ENCODE results near the gene CABP2.

Gene CABP2

DNA sequence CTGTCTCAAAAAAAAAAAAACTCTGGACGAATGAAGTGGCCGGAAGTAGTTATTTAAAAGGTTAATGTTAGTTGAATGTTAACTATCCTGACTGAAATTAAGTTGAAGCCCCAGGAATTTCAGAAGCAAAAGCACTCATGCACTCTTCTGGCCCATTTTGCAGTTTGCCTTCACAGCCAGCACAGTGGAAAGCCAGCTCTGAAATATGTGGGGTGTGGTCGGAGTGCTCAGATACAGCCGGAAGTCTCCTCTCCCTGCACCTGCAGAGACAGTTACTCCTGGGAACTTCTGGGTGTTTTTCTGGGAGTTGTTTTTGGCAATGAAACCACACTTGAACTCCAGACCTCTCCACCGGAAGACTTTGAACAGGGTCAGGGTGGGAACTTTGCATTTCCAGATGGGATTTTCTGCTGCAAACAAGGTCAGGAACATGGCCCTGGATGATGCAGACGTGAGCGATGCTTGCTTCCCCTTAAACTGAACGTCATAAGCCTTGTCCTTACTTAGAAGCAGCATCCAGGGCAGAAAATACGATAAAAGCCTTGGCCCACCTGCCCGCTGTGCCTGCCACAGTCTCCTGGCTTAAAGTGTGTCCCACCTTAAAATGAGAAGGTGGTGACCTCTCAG, 21.5 kb upstream of the CABP2 start:
- TF ChIP-seq, protein P1, sequence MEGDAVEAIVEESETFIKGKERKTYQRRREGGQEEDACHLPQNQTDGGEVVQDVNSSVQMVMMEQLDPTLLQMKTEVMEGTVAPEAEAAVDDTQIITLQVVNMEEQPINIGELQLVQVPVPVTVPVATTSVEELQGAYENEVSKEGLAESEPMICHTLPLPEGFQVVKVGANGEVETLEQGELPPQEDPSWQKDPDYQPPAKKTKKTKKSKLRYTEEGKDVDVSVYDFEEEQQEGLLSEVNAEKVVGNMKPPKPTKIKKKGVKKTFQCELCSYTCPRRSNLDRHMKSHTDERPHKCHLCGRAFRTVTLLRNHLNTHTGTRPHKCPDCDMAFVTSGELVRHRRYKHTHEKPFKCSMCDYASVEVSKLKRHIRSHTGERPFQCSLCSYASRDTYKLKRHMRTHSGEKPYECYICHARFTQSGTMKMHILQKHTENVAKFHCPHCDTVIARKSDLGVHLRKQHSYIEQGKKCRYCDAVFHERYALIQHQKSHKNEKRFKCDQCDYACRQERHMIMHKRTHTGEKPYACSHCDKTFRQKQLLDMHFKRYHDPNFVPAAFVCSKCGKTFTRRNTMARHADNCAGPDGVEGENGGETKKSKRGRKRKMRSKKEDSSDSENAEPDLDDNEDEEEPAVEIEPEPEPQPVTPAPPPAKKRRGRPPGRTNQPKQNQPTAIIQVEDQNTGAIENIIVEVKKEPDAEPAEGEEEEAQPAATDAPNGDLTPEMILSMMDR (IDR thresholded peaks at IDR 0.05; ENCODE audit: insufficient read depth, low read depth, low read length, missing control alignments): no peak

DNA sequence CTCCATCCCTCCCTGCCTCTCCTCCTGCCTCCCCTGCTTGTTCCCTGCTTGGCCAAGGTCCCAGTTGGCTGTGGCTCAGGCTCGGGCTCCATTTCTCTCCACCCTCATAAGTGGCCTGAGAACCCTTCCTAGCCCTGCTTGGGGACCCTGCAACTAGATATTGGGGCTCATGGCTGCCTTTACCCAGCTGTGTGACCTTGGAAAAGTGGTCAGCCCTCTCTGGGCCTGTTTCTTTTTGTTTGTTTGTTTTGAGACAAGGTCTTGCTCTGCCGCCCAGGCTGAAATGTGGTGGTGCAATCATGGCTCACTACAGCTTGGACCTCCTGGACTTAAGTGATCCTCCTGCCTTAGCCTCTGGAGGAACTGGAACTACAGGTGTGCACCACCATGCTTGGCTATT, 20.3 kb upstream of the CABP2 start:
- DNase-seq (ENCODE audit: low read depth): no peak
- H3K4me3 ChIP-seq (ENCODE audit: low read length): no peak overlapping the region
- TF ChIP-seq, protein P1 (IDR thresholded peaks at IDR 0.05; ENCODE audit: insufficient read depth, low read depth, low read length, missing control alignments): no peak

More for the DNA sequence above, 21.5 kb upstream of the CABP2 start:
- DNase-seq (ENCODE audit: low read depth): peak; percentile 15
- H3K4me3 ChIP-seq (ENCODE audit: low read length): no peak overlapping the region

DNA sequence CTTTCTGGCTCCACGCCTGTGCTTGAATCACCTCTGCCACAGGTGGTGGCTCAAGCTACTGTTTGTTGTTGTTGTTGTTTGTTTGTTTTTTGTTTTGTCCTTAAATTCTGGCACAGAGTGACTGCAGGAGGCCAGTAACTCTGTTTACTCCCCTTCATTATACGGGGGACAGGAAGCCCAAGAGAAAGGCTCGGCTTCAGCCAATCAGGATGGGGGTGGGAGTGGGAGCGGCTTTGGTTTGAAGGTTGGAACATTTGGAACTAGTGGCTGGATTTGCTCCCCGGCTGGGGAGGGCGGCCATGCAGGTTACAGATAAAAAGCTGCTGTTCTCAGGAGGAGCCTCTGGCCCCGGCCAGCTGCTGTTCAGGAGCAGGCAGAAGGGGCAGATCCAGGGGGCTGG, 19.7 kb upstream of the CABP2 start:
- H3K4me3 ChIP-seq (ENCODE audit: low read length): no peak overlapping the region
- TF ChIP-seq, protein P1 (IDR thresholded peaks at IDR 0.05; ENCODE audit: insufficient read depth, low read depth, low read length, missing control alignments): no peak
- DNase-seq (ENCODE audit: low read depth): no peak

DNA sequence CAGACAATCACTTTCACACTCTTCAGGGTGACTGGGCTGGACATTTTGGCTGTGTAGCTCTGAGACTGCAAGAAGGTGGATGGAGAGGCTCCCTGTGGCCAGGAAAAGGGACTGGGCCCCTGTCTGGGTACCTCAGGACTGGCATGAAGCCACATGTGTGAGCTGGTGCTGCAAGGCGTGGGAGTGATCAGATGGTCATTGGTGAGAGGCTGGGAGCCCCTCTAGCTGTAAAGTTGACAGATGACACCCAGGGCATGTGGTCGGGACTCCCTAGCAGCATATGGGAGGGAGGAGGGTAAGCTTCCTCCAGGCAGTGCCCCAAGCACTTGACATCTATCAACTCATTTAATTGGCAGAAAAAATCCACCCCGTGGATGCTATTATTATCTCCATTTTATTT, 18.9 kb upstream of the CABP2 start:
- DNase-seq (ENCODE audit: low read depth): no peak
- no peak overlapping the region for H3K4me3 ChIP-seq (ENCODE audit: low read length)
- TF ChIP-seq, protein P1 (IDR thresholded peaks at IDR 0.05; ENCODE audit: insufficient read depth, low read depth, low read length, missing control alignments): no peak

DNA sequence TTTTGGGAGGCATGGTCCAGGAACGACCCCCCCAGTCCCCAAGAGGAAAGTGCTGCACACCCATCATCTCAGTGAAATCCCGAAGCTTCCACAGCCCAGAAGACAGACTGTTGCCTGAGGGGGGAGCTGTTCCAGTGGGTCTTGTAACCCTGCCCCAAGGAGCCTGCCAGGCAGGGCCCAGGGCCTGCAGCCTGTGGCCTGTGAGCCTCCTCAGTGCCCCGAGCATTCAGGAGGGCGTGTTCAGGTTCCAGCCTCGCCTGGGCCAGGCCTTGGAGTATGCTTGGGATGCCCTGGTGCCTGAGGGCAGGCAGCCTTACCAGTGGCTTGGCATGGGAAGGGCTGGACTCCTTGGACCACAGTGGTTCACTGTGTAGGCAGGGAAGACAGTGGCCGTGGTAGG, 18.0 kb upstream of the CABP2 start:
- no peak overlapping the region for H3K4me3 ChIP-seq (ENCODE audit: low read length)
- TF ChIP-seq, protein P1 (IDR thresholded peaks at IDR 0.05; ENCODE audit: insufficient read depth, low read depth, low read length, missing control alignments): no peak

DNA sequence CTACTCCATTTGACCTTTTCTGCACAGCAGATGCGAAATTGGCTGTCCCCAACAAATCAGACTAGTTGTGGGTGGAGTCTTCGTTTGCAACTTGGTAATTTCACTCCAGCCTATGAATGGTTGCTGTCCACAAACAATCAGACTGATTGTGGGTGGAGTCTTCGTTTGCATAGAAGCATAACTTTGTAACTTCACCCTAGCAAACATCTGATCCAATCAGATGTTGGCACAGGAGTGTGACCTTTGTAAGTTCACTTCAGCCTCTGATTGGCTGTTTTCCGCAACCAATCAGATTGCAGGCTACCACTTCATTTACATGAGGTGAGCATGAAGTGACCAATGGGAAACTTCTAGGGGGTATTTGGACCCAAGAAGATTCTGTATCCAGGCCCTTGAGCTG, 16.3 kb upstream of the CABP2 start:
- H3K4me3 ChIP-seq (ENCODE audit: low read length): no peak overlapping the region
- DNase-seq (ENCODE audit: low read depth): no peak
- TF ChIP-seq, protein P1 (IDR thresholded peaks at IDR 0.05; ENCODE audit: insufficient read depth, low read depth, low read length, missing control alignments): no peak

More for the DNA sequence above, 18.0 kb upstream of the CABP2 start:
- no peak for DNase-seq (ENCODE audit: low read depth)

Data from epithelial cell of esophagus (primary cell).